Measurements from ENCODE around the gene CTPS1. TPM values are rescaled to one million over a fixed set of nuclear protein-coding genes. Genes with fewer than 3 reads are reported as not detected.

The CTPS1 gene
- total and polyA plus RNA-seq, 7 experiments from 2014 or later = 12.4 to 57.6 (median 17.0) TPM

Other genes with a start within 250 kb of the CTPS1 start
- under 1 TPM; 0.13 to 0.97 (median 0.24) TPM for gene KCNQ4, start 195.9 kb upstream of the CTPS1 start, total RNA-seq
- under 1 TPM in 1 of 2 donors, not detected in 1; 0.10 TPM for gene KCNQ4, start 195.9 kb upstream of the CTPS1 start, polyA plus RNA-seq
- gene CITED4, start 117.3 kb upstream of the CTPS1 start, total RNA-seq = 10 to 100 TPM; 20.5 to 42.8 (median 21.5) TPM
- 10 to 100 TPM; 28.9 to 37.9 TPM for gene CITED4, start 117.3 kb upstream of the CTPS1 start, polyA plus RNA-seq
- 1 to 10 TPM in 1 of 5 experiments, under 1 TPM in 4; 0.19 to 1.1 (median 0.29) TPM for gene SLFNL1, start 42.0 kb downstream of the CTPS1 start, total RNA-seq
- gene SLFNL1, start 42.0 kb downstream of the CTPS1 start, polyA plus RNA-seq = under 1 TPM; 0.25 to 0.69 TPM